Activated CD4-positive, alpha-beta T cell treated with anti-CD3 and anti-CD28 coated beads, Interleukin-2, Interleukin-4, amounts not matched to agents 100 ng/mL and 50 ng/mL, durations not matched to agents 16 hours and 8 hours (primary cell): ENCODE results near the gene MYBPC1.

Source experiments
- DNase-seq: peaks from one replicate; pipeline ENCODE4 v3.0.0-alpha.2; 2020; ENCODE audit warnings: low spot score

The MYBPC1 gene

GRCh38 chr12:101695706-101696105 is 100.9 kb downstream of the MYBPC1 start:
- no peak for DNase-seq

GRCh38 chr12:101696251-101697196 is 101.8 kb downstream of the MYBPC1 start:
- DNase-seq = no peak

- peak; percentile 74 for DNase-seq
Measured at GRCh38 chr12:101697197-101697929, 102.6 kb downstream of the MYBPC1 start, which contains the start of gene CHPT1. Gene CHPT1, plus strand, starts transcription at chr12:101697640. Its CDS starts 222 bp downstream, at chr12:101697862.

GRCh38 chr12:101697930-101698799 is 103.4 kb downstream of the MYBPC1 start:
- peak; percentile 39 for DNase-seq

- no peak for DNase-seq
Measured at GRCh38 chr12:101698800-101699347, 104.1 kb downstream of the MYBPC1 start.

GRCh38 chr12:101700299-101700820 is 105.6 kb downstream of the MYBPC1 start:
- DNase-seq = no peak

- DNase-seq = no peak
Measured at GRCh38 chr12:101703487-101703886, 108.7 kb downstream of the MYBPC1 start.

GRCh38 chr12:101706403-101706802 is 111.6 kb downstream of the MYBPC1 start:
- DNase-seq = no peak

GRCh38 chr12:101707131-101707782 is 112.5 kb downstream of the MYBPC1 start:
- no peak for DNase-seq

GRCh38 chr12:101710288-101710687 is 115.5 kb downstream of the MYBPC1 start:
- DNase-seq = no peak

- no peak for DNase-seq
Measured at GRCh38 chr12:101713059-101713682, 118.4 kb downstream of the MYBPC1 start.

- DNase-seq = no peak
Measured at GRCh38 chr12:101713930-101714329, 119.2 kb downstream of the MYBPC1 start.

GRCh38 chr12:101714877-101715444 is 120.2 kb downstream of the MYBPC1 start:
- no peak for DNase-seq

- no peak for DNase-seq
Measured at GRCh38 chr12:101719566-101719965, 124.8 kb downstream of the MYBPC1 start.

- no peak for DNase-seq
Measured at GRCh38 chr12:101720118-101720517, 125.3 kb downstream of the MYBPC1 start.

GRCh38 chr12:101722392-101722791 is 127.6 kb downstream of the MYBPC1 start:
- DNase-seq = no peak

- DNase-seq = no peak
Measured at GRCh38 chr12:101727098-101727497, 132.3 kb downstream of the MYBPC1 start.

- no peak for DNase-seq
Measured at GRCh38 chr12:101729842-101730241, 135.1 kb downstream of the MYBPC1 start.

GRCh38 chr12:101732318-101732717 is 137.5 kb downstream of the MYBPC1 start:
- no peak for DNase-seq

GRCh38 chr12:101733166-101733565 is 138.4 kb downstream of the MYBPC1 start:
- no peak for DNase-seq
